Tibial nerve (tissue), 4 donors: ENCODE results near the gene SPACA9. TPM values are rescaled to one million over a fixed set of nuclear protein-coding genes. Genes with fewer than 3 reads are reported as not detected.

ENCODE experiments used
- DNase-seq, 2 donors: peaks; one replicate each; pipeline ENCODE4 v3.0.0-alpha.2; 2019; ENCODE audit warnings: low spot score in 2 of 2
- H3K27ac ChIP-seq, 4 donors: fragments of 200-600 bp; sonication (generic) in 3 of 4; one replicate each; pipeline ENCODE4 v1.5.1; 2017 to 2019; ENCODE audit warnings: mild to moderate bottlenecking in 1 of 4
- H3K27me3 ChIP-seq, 2 donors: fragments of 200-600 bp; sonication (generic) in 1 of 2; one replicate each; pipeline versions ENCODE4 v1.5.1 to v1.6.0; 2017 to 2019
- H3K36me3 ChIP-seq, 3 donors: fragments of 200-600 bp; sonication (generic); one replicate each; pipeline ENCODE4 v1.5.1; 2018 to 2019
- H3K4me1 ChIP-seq, 4 donors: fragments of 200-600 bp; sonication (generic) in 3 of 4; one replicate each; pipeline ENCODE4 v1.5.1; 2017 to 2019
- H3K4me3 ChIP-seq, 4 donors: fragments of 200-600 bp; sonication (generic) in 3 of 4; one replicate each; pipeline ENCODE4 v1.5.1; 2017 to 2019; ENCODE audit warnings: mild to moderate bottlenecking in 1 of 4, moderate library complexity in 1 of 4
- H3K9me3 ChIP-seq, 4 donors: fragments of 200-600 bp; sonication (generic) in 3 of 4; one replicate each; pipeline ENCODE4 v1.5.1; 2017 to 2019
- CTCF ChIP-seq, 5 experiments: fragments of 200-600 bp in 3 of 5; fragments of 450-650 bp in 2 of 5; sonication (generic) in 3 of 5; IDR thresholded peaks; one replicate each; pipeline ENCODE4 v1.5.1; 2016 to 2019; ENCODE audit warnings: antibody characterized with exemption in 5 of 5, mild to moderate bottlenecking in 3 of 5, moderate library complexity in 2 of 5
- EP300 ChIP-seq, 2 donors: sonication (generic); formaldehyde crosslinking; IDR thresholded peaks; one replicate each; pipeline ENCODE4 v1.6.1; 2017; ENCODE audit warnings: antibody characterized with exemption in 2 of 2, mild to moderate bottlenecking in 1 of 2
- POLR2A ChIP-seq, 2 donors: fragments of 450-650 bp; IDR thresholded peaks; one replicate each; pipeline ENCODE4 v1.6.1; 2017; ENCODE audit warnings: antibody characterized with exemption in 2 of 2, mild to moderate bottlenecking in 2 of 2, moderate library complexity in 2 of 2
- WGBS, 2 donors: methylation state at CpG; one replicate each; pipeline ENCODE4 v1.1.5; 2018; 5-methylcytosine and 5-hydroxymethylcytosine counted together
- total RNA-seq, 4 donors: library from RNA; depleted of rRNA; stranded (reverse); fragments of >200 nt; gene quantifications; one replicate each; pipeline ENCODE4 v1.1.0, GENCODE V29; 2016

Gene SPACA9
- total RNA-seq, 4 donors from 2014 or later: 4.2 to 5.9 (median 5.3) TPM

GRCh38 chr9:132937463-132937901 is 58.8 kb downstream of the SPACA9 start:
- Histone ChIP-seq H3K4me3 (no peak overlapping the region), H3K27me3 (no peaks in the 10 kb centered on the region), H3K9me3 (no peaks in the 10 kb centered on the region), H3K27ac (no peak overlapping the region), H3K36me3 (peaks cover 0 to 25% (median 3%) of the 10 kb centered on the region in 3 donors), H3K4me1 (peaks cover 0 to 13% (median 3%) of the 10 kb centered on the region in 4 donors)
- TF ChIP-seq EP300 (IDR thresholded peaks at IDR 0.05) (no peak), POLR2A (IDR thresholded peaks at IDR 0.05) (no peak), CTCF (IDR thresholded peaks at IDR 0.05) (no peak)
- WGBS, 2 donors: 92 to 96% methylated on average over 7 of the region's 7 CpGs
- no peak for DNase-seq

GRCh38 chr9:132939169-132939568 is 60.5 kb downstream of the SPACA9 start:
- 90 to 94% methylated on average over 1 of the region's 1 CpG for WGBS, 2 donors

More at GRCh38 chr9:132939169-132939568, 60.5 kb downstream of the SPACA9 start:
- Histone ChIP-seq H3K27ac (no peak overlapping the region), H3K9me3 (no peaks in the 10 kb centered on the region), H3K36me3 (peaks cover 0 to 8% (median 3%) of the 10 kb centered on the region in 3 donors), H3K4me3 (no peak overlapping the region), H3K27me3 (no peaks in the 10 kb centered on the region), H3K4me1 (peaks cover 0 to 25% (median 16%) of the 10 kb centered on the region in 4 donors)
- TF ChIP-seq POLR2A (IDR thresholded peaks at IDR 0.05): no peak
- DNase-seq: no peak

Other genes with a start within 250 kb of the SPACA9 start
- 10 to 100 TPM; 27.6 to 38.7 (median 31.8) TPM for gene DDX31, start 208.9 kb upstream of the SPACA9 start, total RNA-seq
- 10 to 100 TPM; 10.5 to 17.4 (median 16.2) TPM for gene GTF3C4, start 208.4 kb upstream of the SPACA9 start, total RNA-seq
- 1 to 10 TPM in 2 of 4 donors, under 1 TPM in 2; 0.30 to 4.3 (median 1.7) TPM for gene AK8, start 614 bp upstream of the SPACA9 start, total RNA-seq
- gene TSC1, start 65.7 kb downstream of the SPACA9 start, total RNA-seq: 10 to 100 TPM; 48.6 to 88.4 (median 68.9) TPM
- gene GFI1B, start 99.8 kb downstream of the SPACA9 start, total RNA-seq: not detected
- 10 to 100 TPM; 49.4 to 94.2 (median 73.3) TPM for gene GTF3C5, start 152.1 kb downstream of the SPACA9 start, total RNA-seq
- 10 to 100 TPM in 1 of 4 donors, 1 to 10 TPM in 3; 1.7 to 10.5 (median 2.6) TPM for gene CEL, start 183.1 kb downstream of the SPACA9 start, total RNA-seq
- gene RALGDS, start 242.3 kb downstream of the SPACA9 start, total RNA-seq: 10 to 100 TPM; 34.5 to 60.0 (median 48.7) TPM